Fibroblast of peridontal ligament (primary cell): Measurements from ENCODE around the gene C6orf132.

Experiments
- DNase-seq: peaks from one replicate; pipeline ENCODE4 v3.0.0-alpha.2; 2010; ENCODE audit errors: extremely low read depth

The C6orf132 gene

DNA sequence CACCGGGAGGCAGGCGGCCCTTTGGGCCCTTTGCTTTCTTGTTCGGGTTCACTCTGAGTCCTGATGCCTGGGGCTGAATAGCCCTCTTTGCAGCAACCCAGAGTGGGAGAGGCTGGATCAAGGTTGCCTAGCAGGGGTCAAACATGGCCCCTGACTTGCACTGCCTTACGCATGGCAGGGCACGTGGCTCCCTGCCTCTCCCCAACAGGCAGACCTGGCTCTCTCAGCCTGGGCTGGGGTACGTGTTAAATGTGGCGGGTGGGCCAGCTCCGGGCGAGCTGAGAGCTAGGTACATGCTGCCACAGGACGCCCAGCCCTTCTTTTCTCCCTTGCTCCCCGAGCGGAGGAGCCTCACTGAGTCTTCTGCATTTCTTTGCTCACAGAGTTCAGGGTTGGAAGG is 7.3 kb downstream of the C6orf132 start:
- no peak for DNase-seq

DNA sequence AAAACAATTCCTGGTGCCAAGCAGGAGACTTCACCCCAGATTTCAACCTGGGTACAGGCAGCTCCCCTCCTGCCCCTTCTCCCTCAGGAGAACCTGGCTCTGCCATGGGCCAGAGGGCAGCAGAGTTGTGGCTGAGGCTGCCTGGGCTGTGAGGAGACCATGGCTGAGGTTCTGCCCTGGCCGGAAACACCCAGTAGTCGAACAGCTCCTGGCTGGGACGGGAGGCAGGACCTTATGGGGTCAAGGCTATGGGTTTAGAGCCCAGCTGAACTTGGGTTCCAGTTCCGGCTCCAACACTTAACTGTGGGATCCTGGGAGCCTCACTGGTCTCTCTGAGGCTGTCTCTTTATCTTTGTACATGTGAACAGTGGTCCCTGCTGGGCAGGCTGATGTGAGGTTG is 8.5 kb downstream of the C6orf132 start:
- DNase-seq: no peak

GRCh38 chr6:42131531-42131930 is 10.9 kb downstream of the C6orf132 start:
- peak; percentile 76 for DNase-seq

DNA sequence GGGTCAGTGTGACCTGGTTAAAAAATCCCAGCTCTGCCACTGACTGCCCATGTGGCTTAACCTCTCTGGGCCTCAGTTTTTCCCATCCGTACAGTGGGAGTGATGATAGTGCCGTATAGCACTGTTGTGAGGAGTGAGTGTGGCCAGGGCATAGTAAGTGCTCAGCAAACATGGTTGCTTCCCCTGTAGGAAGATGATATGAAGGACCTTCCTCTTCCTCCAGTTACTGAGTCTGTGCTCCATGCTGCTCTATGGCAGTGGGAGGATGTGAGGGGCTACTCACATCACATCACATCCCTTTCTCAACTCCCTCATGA is 13.1 kb downstream of the C6orf132 start:
- no peak for DNase-seq

- DNase-seq: no peak
Observed at GRCh38 chr6:42128460-42129359, 13.7 kb downstream of the C6orf132 start.

DNA sequence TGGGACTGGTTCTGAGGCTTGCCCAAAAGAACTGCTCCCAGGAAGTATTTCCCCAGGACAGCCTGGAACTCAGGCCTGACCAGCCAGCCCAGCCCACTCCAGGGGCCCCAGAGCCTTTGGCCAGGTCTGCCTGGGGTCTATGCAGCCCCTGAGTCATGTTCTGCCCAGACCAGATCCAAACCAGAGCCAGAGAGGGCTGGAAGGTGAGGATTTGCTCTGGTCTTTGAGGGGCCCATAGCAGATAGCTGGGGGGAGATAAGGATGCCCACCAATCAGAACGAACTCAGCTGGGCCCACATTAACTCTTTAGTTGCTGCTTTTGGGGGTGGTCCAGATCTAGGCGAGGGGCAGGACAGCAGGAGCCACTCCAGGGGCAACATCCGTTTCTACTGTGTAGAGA is 16.8 kb downstream of the C6orf132 start:
- no peak for DNase-seq

- no peak for DNase-seq
Observed at GRCh38 chr6:42125231-42125630, 17.2 kb downstream of the C6orf132 start.

DNA sequence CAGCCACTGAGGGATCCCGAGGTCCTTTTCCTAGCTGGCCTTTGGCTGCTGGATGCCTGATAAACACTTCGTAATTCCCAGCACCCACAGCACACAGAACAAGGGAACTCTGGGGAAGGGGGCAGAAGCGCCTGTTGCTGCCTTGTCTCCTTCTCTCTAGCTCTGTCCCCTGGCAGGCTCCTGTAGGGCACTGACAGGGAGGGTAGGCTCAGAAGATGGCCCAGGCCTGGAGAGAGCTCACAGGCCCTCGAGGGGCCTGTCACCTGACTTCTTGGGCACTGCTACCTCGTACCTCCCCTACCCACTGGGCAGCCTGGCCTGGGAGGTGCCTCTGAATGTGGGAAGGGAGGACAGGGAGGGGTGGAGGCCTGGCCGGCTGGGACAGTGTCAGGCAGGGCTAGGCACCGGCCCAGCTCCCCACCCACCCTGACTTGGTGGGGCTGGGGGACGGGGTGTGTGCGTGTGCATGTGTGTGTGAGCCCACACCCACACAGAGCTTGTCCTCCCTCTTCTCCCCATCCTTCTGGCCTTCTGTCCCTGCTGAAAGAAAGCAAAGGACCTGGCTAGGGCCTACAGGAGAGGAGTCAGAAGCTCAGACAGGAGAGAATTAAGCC is 18.1 kb downstream of the C6orf132 start:
- DNase-seq: no peak

- no peak for DNase-seq
Observed at GRCh38 chr6:42123379-42124103, 18.9 kb downstream of the C6orf132 start.

DNA sequence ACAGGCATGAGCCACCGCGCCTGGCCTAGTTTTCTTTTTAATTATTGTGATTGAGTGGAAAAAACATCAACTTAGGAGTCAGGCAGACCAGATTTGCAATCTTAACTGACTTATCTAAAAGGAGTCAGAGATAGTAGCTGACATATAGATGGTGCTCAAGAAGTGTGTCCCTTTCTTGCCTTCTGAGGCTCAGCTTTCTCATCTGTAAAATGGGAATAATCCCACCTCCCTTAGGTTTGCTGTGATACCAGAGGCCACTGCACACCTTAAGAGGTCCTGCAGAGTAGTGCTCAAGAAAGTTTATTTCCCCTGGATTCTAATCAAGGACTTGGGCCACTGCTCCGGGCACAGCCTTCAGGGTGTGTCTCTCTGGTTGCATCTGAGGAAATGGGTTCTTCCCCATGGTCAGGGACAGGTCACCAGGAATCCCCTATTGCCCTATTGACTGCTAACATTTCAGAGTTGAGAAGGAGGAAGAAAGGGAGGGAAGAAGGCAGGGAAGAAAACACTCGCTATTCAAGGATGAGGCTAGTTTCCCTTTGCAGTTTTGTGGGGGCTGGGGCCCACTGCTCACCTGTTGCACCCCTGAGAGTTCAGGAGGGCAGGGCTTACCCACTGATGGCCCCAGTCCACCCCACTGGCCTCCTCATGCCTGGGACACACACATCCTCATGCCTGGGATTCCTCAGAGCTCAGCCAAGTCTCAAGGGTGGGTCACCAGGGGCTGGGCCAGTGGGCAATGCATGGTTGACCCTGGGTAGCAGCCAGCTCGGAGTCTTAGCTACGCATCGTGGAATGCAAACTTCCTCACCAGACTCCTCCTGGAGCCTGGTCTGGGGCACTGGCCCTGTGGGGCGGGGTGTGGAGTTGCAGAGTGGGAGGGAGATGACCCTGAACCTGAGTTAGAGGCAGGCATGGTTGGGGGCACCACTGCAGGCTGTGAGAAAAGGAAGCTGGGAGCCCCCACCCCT is 21.2 kb downstream of the C6orf132 start:
- peak; percentile 62 for DNase-seq

DNA sequence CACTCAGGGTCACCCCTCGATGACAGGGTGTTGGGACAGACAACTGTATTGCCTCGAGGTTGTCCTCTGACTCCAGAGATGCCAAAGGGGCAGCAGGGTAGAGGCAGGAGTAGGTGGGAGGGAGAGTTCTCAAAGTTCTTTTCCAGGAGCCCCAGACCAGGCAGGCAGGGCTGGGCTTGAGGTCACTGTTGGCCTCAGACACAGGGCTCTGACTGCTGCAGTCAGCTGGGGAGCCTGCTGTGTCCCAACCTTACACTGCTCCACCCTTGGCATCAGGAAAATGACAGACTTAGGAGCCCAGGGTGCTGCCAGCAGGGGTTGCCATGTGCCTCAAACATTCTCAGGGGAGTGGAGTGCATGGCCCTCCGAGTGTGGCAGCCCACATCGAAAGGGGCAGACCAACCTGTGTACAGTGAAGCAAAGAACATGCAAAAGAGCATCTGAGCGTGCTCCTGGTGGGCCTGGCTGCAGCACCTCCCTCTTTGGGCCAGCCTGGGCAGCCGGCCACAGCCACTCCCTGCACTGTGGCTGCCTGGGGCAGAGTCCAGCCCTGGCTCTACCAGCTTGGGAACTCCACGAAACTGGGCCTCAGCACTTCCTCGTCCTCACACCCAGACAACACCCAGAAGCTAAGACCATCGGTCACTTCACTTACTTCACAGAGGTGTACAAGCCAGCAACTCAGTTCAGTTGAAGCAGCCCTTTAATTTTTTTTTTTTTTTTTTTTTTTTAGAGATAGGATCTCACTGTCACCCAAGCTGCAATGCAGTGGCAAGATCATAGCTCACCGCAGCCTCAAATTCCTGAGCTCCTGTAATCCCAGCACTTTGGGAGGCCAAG is 24.0 kb downstream of the C6orf132 start:
- peak; percentile 38 for DNase-seq

- DNase-seq: no peak
Observed at GRCh38 chr6:42117843-42118161, 24.6 kb downstream of the C6orf132 start.

- DNase-seq: no peak
Observed at GRCh38 chr6:42113936-42114636, 28.3 kb downstream of the C6orf132 start.

DNA sequence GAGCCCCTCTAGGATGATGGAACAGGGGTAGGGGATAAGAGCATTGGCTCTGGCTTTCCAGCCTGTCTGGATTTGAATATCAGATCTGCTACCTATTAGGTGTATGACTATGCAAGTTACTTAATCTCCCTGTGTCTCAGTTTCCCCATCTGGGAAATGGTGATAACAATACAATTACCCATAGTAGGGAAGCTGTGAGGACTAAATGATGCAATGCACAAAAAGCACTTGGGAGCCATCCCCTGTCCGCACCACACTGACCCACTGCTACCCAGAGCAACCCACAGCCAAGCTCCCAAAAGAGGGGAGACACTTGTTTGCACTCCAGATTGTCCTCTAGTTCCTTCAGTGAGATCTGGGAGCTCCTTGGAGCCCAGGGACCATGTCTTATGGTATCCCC is 30.1 kb downstream of the C6orf132 start:
- no peak for DNase-seq

DNA sequence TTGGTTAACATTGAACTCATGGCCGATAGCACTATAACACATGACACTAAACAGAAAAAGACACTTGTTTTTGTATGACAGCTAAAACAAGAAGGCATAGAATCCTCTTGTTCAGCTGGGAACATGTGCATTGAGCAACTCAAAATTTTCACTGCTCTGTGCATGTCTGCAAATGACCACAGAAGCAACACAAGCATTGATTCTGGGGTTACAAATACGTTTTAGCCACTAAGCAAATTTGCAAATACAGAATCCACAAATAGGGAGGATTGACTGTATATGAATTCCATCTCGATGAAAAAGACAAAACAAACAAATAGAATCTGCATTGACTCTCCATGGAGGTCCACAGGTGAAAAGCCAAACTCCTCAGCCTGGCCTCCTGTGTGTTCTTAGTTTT is 31.7 kb downstream of the C6orf132 start:
- DNase-seq: no peak

GRCh38 chr6:42108071-42108470 is 34.3 kb downstream of the C6orf132 start:
- no peak for DNase-seq

- no peak for DNase-seq
Observed at GRCh38 chr6:42106112-42107023, 36.1 kb downstream of the C6orf132 start.

- DNase-seq: no peak
Observed at GRCh38 chr6:42105709-42106108, 36.7 kb downstream of the C6orf132 start.

DNA sequence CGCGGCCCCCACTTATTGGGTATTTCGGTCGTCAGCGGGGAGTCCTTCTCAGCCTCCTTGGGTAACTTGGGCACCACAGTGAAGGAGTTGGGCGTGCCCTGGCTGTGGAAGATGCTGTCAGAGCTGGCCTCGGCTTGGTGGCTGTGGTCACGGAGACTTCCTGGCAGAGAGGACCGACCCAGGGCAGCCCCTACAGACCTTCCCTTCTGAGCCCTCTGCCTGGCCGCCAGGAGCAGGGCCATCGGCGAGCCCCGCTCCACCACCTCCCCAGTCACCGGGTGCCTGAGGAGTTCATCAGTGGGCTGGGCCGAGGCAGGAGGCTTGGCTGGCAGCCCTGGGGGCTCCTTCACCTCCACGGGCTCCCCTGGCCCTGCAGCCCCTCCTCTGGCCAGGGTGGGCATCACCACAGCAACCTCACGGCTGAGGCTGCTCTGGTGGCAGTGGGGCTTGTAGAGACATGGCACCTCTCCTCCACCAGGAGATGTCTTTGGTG is 37.2 kb downstream of the C6orf132 start:
- DNase-seq: no peak
